SK-N-SH (cell line): ENCODE measurements around the gene LMOD3. TPM values are rescaled to one million over a fixed set of nuclear protein-coding genes. Genes with fewer than 3 reads are reported as not detected.

Experiments used
- CTCF ChIA-PET: fragments of 300-600, 350-600 bp; formaldehyde crosslinking; extraction: SDS; loops from one replicate; lab custom pipeline; 2021; lab: Yijun Ruan, JAX
- POLR2A ChIA-PET: fragments of 350-600 bp; sonication (Branson Sonifier 250); formaldehyde crosslinking; extraction: SDS; loops from one replicate; lab custom pipeline; 2020; ENCODE audit warnings: antibody characterized with exemption, inconsistent platforms; lab: Yijun Ruan, JAX
- DNase-seq: peaks from one replicate; pipeline ENCODE4 v3.0.0; 2012
- H2AFZ ChIP-seq: fragments of 200-600 bp; sonication (generic); 2 replicates; pipeline ENCODE4 v1.8.1; 2016; ENCODE audit warnings: antibody characterized with exemption, mild to moderate bottlenecking, low read depth
- H3F3A ChIP-seq: fragments of 200-600 bp; sonication (generic); replicated peaks from 2 replicates; pipeline ENCODE3; 2016; ENCODE audit warnings: antibody characterized with exemption, mild to moderate bottlenecking; ENCODE audit not compliant: insufficient read depth
- H3K27ac ChIP-seq, 2 experiments: fragments of 200-500 bp in 1 of 2; fragments of 200-600 bp in 1 of 2; sonication (Bioruptor generic) in 1 of 2; sonication (generic), shearing (Covaris generic) in 1 of 2; 2 replicates each; pipeline versions ENCODE4 v1.5.1 to v1.6.1; 2014 to 2016; ENCODE audit warnings: low read depth in 2 of 2, inconsistent platforms in 1 of 2, low read length in 1 of 2, mild to moderate bottlenecking in 1 of 2, mixed read lengths in 1 of 2
- H3K27me3 ChIP-seq: fragments of 200-600 bp; sonication (generic), shearing (Covaris generic); 2 replicates; pipeline ENCODE4 v1.6.1; 2016; ENCODE audit warnings: mixed run types; ENCODE audit not compliant: insufficient read depth
- H3K36me3 ChIP-seq, 2 experiments: fragments of 200-500 bp in 1 of 2; fragments of 200-600 bp in 1 of 2; sonication (Bioruptor generic) in 1 of 2; sonication (generic) in 1 of 2; replicated peaks in 1 of 2; 2 replicates each; pipeline versions ENCODE3 to v1.5.1; 2014 to 2016; ENCODE audit warnings: low read length in 1 of 2, mild to moderate bottlenecking in 1 of 2; ENCODE audit not compliant: insufficient read depth in 2 of 2, control insufficient read depth in 1 of 2
- H3K4me1 ChIP-seq, 2 experiments: fragments of 200-500 bp in 1 of 2; fragments of 200-600 bp in 1 of 2; sonication (Bioruptor generic) in 1 of 2; sonication (generic), shearing (Covaris generic) in 1 of 2; 2 replicates each; pipeline versions ENCODE4 v1.5.1 to v1.6.1; 2014 to 2016; ENCODE audit warnings: low read depth in 1 of 2, low read length in 1 of 2, mixed run types in 1 of 2; ENCODE audit not compliant: insufficient read depth in 2 of 2, control insufficient read depth in 1 of 2
- H3K4me2 ChIP-seq: fragments of 200-600 bp; sonication (generic), shearing (Covaris generic); 2 replicates; pipeline ENCODE4 v1.6.1; 2017; ENCODE audit warnings: mixed run types
- H3K4me3 ChIP-seq, 2 experiments: fragments of 200-500 bp in 1 of 2; fragments of 200-600 bp in 1 of 2; sonication (Bioruptor generic) in 1 of 2; sonication (generic), shearing (Covaris generic) in 1 of 2; 2 replicates each; pipeline versions ENCODE4 v1.5.1 to v1.8.1; 2014 to 2016; ENCODE audit warnings: low read depth in 2 of 2, inconsistent platforms in 1 of 2, low read length in 1 of 2, mild to moderate bottlenecking in 1 of 2, mixed read lengths in 1 of 2, moderate library complexity in 1 of 2
- H3K79me2 ChIP-seq: fragments of 200-600 bp; sonication (generic); 2 replicates; pipeline ENCODE4 v1.8.1; 2017; ENCODE audit warnings: mild to moderate bottlenecking; ENCODE audit not compliant: insufficient read depth
- H3K9ac ChIP-seq: fragments of 200-600 bp; sonication (generic); 2 replicates; pipeline ENCODE4 v1.6.1; 2017; ENCODE audit warnings: mixed run types
- H3K9me2 ChIP-seq: fragments of 200-600 bp; sonication (generic); 2 replicates; pipeline ENCODE4 v1.6.1; 2017; ENCODE audit warnings: mixed run types
- H3K9me3 ChIP-seq: fragments of 200-600 bp; sonication (generic); 2 replicates; pipeline ENCODE4 v1.6.1; 2017; ENCODE audit warnings: mixed run types, mild to moderate bottlenecking, moderate library complexity
- H4K20me1 ChIP-seq: fragments of 200-600 bp; sonication (generic); 2 replicates; pipeline ENCODE4 v1.6.1; 2017; ENCODE audit warnings: mild to moderate bottlenecking, mixed run types; ENCODE audit not compliant: insufficient read depth
- EP300 ChIP-seq, 2 experiments: IDR thresholded peaks; 2 replicates each; pipeline versions ENCODE4 v1.4.0 to v1.6.1; 2012; ENCODE audit warnings: borderline replicate concordance in 1 of 2, low read depth in 1 of 2, low read length in 1 of 2
- FOXM1 ChIP-seq: IDR thresholded peaks from 2 replicates; pipeline ENCODE4 v1.4.0; 2012; ENCODE audit warnings: low read depth, mild to moderate bottlenecking
- GABPA ChIP-seq: IDR thresholded peaks from 2 replicates; pipeline ENCODE4 v1.4.0; 2012; ENCODE audit warnings: low read depth, mild to moderate bottlenecking
- JUND ChIP-seq: IDR thresholded peaks from 2 replicates; pipeline ENCODE4 v1.4.0; 2012
- MEF2A ChIP-seq: IDR thresholded peaks from 2 replicates; pipeline ENCODE4 v1.4.0; 2012; ENCODE audit warnings: low read depth, borderline replicate concordance
- NFIC ChIP-seq: IDR thresholded peaks from 2 replicates; pipeline ENCODE4 v1.4.0; 2012; ENCODE audit warnings: borderline replicate concordance
- POLR2AphosphoS5 ChIP-seq: IDR thresholded peaks from 2 replicates; pipeline ENCODE4 v1.6.1; 2012; ENCODE audit warnings: low read depth, low read length
- RFX5 ChIP-seq: IDR thresholded peaks from 2 replicates; pipeline ENCODE4 v1.6.1; 2012; ENCODE audit warnings: mild to moderate bottlenecking, improper control_type of control experiment, low read length
- YY1 ChIP-seq: IDR thresholded peaks from 2 replicates; pipeline ENCODE4 v1.4.0; 2012; ENCODE audit warnings: low read depth, mild to moderate bottlenecking
- WGBS: methylation state at CpG from one replicate; pipeline ENCODE4 v1.1.6; 2017; ENCODE audit warnings: low lambda C conversion rate; 5-methylcytosine and 5-hydroxymethylcytosine counted together
- polyA plus RNA-seq, 3 experiments: library from polyadenylated mRNA; depleted of rRNA; stranded (reverse); fragments of >200 nt; gene quantifications; 2 replicates each; pipeline ENCODE4 v1.2.3, GENCODE V29; 2012
- TF ChIP-seq, protein P1 (sequence below): IDR thresholded peaks from 2 replicates; pipeline ENCODE4 v1.6.1; 2012; ENCODE audit warnings: mild to moderate bottlenecking, low read depth, low read length, moderate library complexity
- TF ChIP-seq, protein P2 (sequence below): IDR thresholded peaks from 2 replicates; pipeline ENCODE4 v1.4.0; 2012; ENCODE audit warnings: low read depth, borderline replicate concordance
- TF ChIP-seq, protein P3 (sequence below): IDR thresholded peaks from 2 replicates; pipeline ENCODE4; 2012
- TF ChIP-seq, protein P4 (sequence below): fragments of 150-350 bp; IDR thresholded peaks from 2 replicates; pipeline ENCODE4 v1.6.1; 2016; ENCODE audit warnings: mild to moderate bottlenecking, low read depth, low read length
- TF ChIP-seq, protein P5 (sequence below): IDR thresholded peaks from 2 replicates; pipeline ENCODE4 v1.4.0; 2012; ENCODE audit warnings: low read depth

Gene LMOD3
- polyA plus RNA-seq, 1 of the 3 experiments (the other 2 are of a cell fraction): not detected

DNA sequence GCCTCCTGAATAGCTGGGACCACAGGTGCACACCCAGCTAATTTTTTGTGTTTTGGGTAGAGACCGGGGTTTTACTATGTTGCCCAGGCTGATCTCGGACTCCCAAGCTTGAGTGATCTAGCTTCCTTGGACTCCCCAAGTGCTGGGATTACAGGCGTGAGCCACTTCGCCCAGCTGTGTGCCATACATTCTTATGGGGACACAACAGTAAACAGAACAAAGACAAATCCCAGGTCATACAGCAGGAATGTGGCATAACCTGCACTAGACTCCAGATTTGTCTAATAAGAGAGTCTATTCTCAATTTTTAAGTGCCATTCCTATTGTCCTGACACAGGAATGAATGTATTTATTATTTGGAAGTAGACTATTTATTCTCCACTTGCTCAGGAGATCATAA, 20.0 kb downstream of the LMOD3 start:
- H4K20me1 ChIP-seq: peaks cover 14% of the 10 kb centered on the region; the same call in 1 of the 2 replicates
- H3K27ac ChIP-seq: no peak overlapping the region
- H3K27me3 ChIP-seq: no peaks in the 10 kb centered on the region
- peaks cover 13% of the 10 kb centered on the region for H3F3A ChIP-seq
- 92% methylated on average over 4 of the region's 4 CpGs for WGBS
- H3K4me1 ChIP-seq: no peaks in the 10 kb centered on the region
- peaks cover 38% of the 10 kb centered on the region for H3K79me2 ChIP-seq
- H3K9me2 ChIP-seq: no peaks in the 10 kb centered on the region
- H2AFZ ChIP-seq: no peak overlapping the region
- H3K9ac ChIP-seq: no peak overlapping the region
- POLR2A ChIA-PET: no interaction called here
- TF ChIP-seq, protein P1, sequence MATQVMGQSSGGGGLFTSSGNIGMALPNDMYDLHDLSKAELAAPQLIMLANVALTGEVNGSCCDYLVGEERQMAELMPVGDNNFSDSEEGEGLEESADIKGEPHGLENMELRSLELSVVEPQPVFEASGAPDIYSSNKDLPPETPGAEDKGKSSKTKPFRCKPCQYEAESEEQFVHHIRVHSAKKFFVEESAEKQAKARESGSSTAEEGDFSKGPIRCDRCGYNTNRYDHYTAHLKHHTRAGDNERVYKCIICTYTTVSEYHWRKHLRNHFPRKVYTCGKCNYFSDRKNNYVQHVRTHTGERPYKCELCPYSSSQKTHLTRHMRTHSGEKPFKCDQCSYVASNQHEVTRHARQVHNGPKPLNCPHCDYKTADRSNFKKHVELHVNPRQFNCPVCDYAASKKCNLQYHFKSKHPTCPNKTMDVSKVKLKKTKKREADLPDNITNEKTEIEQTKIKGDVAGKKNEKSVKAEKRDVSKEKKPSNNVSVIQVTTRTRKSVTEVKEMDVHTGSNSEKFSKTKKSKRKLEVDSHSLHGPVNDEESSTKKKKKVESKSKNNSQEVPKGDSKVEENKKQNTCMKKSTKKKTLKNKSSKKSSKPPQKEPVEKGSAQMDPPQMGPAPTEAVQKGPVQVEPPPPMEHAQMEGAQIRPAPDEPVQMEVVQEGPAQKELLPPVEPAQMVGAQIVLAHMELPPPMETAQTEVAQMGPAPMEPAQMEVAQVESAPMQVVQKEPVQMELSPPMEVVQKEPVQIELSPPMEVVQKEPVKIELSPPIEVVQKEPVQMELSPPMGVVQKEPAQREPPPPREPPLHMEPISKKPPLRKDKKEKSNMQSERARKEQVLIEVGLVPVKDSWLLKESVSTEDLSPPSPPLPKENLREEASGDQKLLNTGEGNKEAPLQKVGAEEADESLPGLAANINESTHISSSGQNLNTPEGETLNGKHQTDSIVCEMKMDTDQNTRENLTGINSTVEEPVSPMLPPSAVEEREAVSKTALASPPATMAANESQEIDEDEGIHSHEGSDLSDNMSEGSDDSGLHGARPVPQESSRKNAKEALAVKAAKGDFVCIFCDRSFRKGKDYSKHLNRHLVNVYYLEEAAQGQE: no peak
- TF ChIP-seq NFIC (no peak), POLR2AphosphoS5 (no peak), EP300 (IDR thresholded peaks at IDR 0.05; ENCODE audit: borderline replicate concordance in 1 of 2, low read depth in 1 of 2, low read length in 1 of 2) (no peak), JUND (no peak), MEF2A (no peak), YY1 (no peak), RFX5 (no peak), FOXM1 (no peak), GABPA (no peak)
- TF ChIP-seq, protein P2, sequence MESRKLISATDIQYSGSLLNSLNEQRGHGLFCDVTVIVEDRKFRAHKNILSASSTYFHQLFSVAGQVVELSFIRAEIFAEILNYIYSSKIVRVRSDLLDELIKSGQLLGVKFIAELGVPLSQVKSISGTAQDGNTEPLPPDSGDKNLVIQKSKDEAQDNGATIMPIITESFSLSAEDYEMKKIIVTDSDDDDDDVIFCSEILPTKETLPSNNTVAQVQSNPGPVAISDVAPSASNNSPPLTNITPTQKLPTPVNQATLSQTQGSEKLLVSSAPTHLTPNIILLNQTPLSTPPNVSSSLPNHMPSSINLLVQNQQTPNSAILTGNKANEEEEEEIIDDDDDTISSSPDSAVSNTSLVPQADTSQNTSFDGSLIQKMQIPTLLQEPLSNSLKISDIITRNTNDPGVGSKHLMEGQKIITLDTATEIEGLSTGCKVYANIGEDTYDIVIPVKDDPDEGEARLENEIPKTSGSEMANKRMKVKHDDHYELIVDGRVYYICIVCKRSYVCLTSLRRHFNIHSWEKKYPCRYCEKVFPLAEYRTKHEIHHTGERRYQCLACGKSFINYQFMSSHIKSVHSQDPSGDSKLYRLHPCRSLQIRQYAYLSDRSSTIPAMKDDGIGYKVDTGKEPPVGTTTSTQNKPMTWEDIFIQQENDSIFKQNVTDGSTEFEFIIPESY: no peak
- TF ChIP-seq, protein P3, sequence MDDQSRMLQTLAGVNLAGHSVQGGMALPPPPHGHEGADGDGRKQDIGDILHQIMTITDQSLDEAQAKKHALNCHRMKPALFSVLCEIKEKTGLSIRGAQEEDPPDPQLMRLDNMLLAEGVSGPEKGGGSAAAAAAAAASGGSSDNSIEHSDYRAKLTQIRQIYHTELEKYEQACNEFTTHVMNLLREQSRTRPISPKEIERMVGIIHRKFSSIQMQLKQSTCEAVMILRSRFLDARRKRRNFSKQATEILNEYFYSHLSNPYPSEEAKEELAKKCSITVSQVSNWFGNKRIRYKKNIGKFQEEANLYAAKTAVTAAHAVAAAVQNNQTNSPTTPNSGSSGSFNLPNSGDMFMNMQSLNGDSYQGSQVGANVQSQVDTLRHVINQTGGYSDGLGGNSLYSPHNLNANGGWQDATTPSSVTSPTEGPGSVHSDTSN: no peak
- TF ChIP-seq, protein P4, sequence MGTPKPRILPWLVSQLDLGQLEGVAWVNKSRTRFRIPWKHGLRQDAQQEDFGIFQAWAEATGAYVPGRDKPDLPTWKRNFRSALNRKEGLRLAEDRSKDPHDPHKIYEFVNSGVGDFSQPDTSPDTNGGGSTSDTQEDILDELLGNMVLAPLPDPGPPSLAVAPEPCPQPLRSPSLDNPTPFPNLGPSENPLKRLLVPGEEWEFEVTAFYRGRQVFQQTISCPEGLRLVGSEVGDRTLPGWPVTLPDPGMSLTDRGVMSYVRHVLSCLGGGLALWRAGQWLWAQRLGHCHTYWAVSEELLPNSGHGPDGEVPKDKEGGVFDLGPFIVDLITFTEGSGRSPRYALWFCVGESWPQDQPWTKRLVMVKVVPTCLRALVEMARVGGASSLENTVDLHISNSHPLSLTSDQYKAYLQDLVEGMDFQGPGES: no peak
- TF ChIP-seq, protein P5, sequence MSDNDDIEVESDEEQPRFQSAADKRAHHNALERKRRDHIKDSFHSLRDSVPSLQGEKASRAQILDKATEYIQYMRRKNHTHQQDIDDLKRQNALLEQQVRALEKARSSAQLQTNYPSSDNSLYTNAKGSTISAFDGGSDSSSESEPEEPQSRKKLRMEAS: no peak
- CTCF ChIA-PET: interaction anchor here (1.7 to 1.8 kb wide), 2 partner anchors 11 to 18 kb away, joined by 5 to 6 read pairs; no protein-coding TSS in a partner anchor
- H3K36me3 ChIP-seq: peaks cover 24 to 52% of the 10 kb centered on the region in 2 experiments
- no peak for DNase-seq
- H3K9me3 ChIP-seq: no peaks in the 10 kb centered on the region
- H3K4me3 ChIP-seq: no peak overlapping the region
- H3K4me2 ChIP-seq: no peak overlapping the region
